Endothelial cell (in vitro differentiated cells): Measurements from ENCODE around the gene SDS. TPM values are rescaled to one million over a fixed set of nuclear protein-coding genes. Genes with fewer than 3 reads are reported as not detected.

Experiments
- DNase-seq: peaks from one replicate; pipeline ENCODE4 v3.0.0; 2021; ENCODE audit warnings: low spot score
- H3K27ac Mint-ChIP-seq: one replicate; pipeline ENCODE4 v1.8.0; 2021; ENCODE audit warnings: mixed read lengths, inconsistent platforms; ENCODE audit not compliant: unreplicated experiment
- H3K27me3 Mint-ChIP-seq: one replicate; pipeline ENCODE4 v1.8.0; 2021; ENCODE audit warnings: mild to moderate bottlenecking, moderate library complexity, mixed read lengths, inconsistent platforms; ENCODE audit not compliant: unreplicated experiment
- H3K36me3 Mint-ChIP-seq: one replicate; pipeline ENCODE4 v1.8.0; 2021; ENCODE audit warnings: mild to moderate bottlenecking, low read depth, mixed read lengths, inconsistent platforms; ENCODE audit not compliant: unreplicated experiment
- H3K4me1 Mint-ChIP-seq: one replicate; pipeline ENCODE4 v1.8.0; 2021; ENCODE audit warnings: mild to moderate bottlenecking, mixed read lengths, inconsistent platforms; ENCODE audit not compliant: unreplicated experiment
- H3K4me3 Mint-ChIP-seq: one replicate; pipeline ENCODE4 v1.8.0; 2021; ENCODE audit warnings: mild to moderate bottlenecking, mixed read lengths, inconsistent platforms; ENCODE audit not compliant: unreplicated experiment
- H3K9me3 Mint-ChIP-seq: one replicate; pipeline ENCODE4 v1.8.0; 2021; ENCODE audit warnings: mixed read lengths, inconsistent platforms; ENCODE audit not compliant: unreplicated experiment
- total RNA-seq: library from RNA; stranded (reverse); fragmentation: NEBNext Ultra II Directional; extraction: Animal tissue kit (Norgen Biotek cat#: 25700); gene quantifications from one replicate; pipeline ENCODE4 v1.2.1, GENCODE V29; 2021; ENCODE audit not compliant: unreplicated experiment
- TF ChIP-seq, protein P1 (sequence below): fragments of 200-600 bp; sonication (generic); IDR thresholded peaks from one replicate; pipeline ENCODE4 v1.5.0; 2021; ENCODE audit warnings: antibody characterized with exemption; ENCODE audit not compliant: unreplicated experiment

Gene SDS
- total RNA-seq, 1 donor from 2014 or later, result not detected

GRCh38 chr12:113391145-113391544 lies 12.5 kb downstream of the SDS start:
- no peak for DNase-seq
- H3K4me1 Mint-ChIP-seq, result no peaks in the 10 kb centered on the region
- TF ChIP-seq, protein P1, sequence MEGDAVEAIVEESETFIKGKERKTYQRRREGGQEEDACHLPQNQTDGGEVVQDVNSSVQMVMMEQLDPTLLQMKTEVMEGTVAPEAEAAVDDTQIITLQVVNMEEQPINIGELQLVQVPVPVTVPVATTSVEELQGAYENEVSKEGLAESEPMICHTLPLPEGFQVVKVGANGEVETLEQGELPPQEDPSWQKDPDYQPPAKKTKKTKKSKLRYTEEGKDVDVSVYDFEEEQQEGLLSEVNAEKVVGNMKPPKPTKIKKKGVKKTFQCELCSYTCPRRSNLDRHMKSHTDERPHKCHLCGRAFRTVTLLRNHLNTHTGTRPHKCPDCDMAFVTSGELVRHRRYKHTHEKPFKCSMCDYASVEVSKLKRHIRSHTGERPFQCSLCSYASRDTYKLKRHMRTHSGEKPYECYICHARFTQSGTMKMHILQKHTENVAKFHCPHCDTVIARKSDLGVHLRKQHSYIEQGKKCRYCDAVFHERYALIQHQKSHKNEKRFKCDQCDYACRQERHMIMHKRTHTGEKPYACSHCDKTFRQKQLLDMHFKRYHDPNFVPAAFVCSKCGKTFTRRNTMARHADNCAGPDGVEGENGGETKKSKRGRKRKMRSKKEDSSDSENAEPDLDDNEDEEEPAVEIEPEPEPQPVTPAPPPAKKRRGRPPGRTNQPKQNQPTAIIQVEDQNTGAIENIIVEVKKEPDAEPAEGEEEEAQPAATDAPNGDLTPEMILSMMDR, result no peak
- no peak overlapping the region for H3K27ac Mint-ChIP-seq
- no peak overlapping the region for H3K4me3 Mint-ChIP-seq
- no peaks in the 10 kb centered on the region for H3K9me3 Mint-ChIP-seq
- peaks cover 3% of the 10 kb centered on the region for H3K27me3 Mint-ChIP-seq
- no peaks in the 10 kb centered on the region for H3K36me3 Mint-ChIP-seq

DNA sequence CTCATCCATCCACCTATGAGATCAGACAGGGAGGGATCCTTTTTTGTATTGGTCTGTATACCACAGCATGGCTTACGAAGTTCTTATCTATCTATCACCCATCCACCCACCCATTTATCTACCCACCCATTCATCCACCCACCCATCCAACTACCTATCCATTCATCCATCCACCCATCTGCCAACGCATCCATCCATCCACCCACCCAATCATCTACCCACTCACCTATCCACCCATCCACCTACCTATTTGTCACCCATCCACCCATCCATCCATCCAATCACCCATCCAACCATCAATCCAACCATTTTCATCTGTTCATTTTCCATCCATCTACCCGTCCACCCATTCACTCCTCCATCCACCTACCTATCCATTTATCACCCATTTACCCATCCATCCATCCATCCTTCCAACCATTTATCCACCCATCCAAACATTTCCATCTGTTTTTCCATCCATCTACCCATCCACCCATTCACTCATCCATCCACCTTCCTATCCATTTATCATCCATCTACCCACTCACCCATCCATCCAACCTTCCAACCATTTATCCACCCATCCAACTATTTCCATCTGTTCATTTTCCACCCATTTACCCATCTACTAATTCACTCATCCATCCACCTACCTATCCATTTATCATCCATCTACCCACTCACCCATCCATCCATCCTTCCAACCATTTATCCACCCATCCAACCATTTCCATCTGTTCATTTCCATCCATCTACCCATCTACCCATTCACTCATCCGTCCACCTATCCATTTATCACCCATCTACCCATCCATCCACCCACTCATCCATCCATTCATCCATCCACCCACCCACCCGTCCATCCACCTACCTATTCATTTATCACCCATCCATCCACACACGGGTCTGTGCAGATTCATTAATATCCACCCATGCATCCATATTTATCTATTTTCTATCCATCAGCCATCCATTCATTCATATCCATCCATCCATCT lies 13.3 kb downstream of the SDS start:
- H3K27ac Mint-ChIP-seq, result no peak overlapping the region
- peaks cover 3% of the 10 kb centered on the region for H3K27me3 Mint-ChIP-seq
- H3K36me3 Mint-ChIP-seq, result peaks cover 2% of the 10 kb centered on the region
- TF ChIP-seq, protein P1, result no peak
- no peak for DNase-seq
- H3K9me3 Mint-ChIP-seq, result no peaks in the 10 kb centered on the region
- H3K4me1 Mint-ChIP-seq, result no peaks in the 10 kb centered on the region
- no peak overlapping the region for H3K4me3 Mint-ChIP-seq

GRCh38 chr12:113388351-113388750 lies 15.3 kb downstream of the SDS start:
- TF ChIP-seq, protein P1, result no peak
- Mint-ChIP-seq H3K27ac (no peak overlapping the region), H3K36me3 (peaks cover 6% of the 10 kb centered on the region), H3K4me1 (no peaks in the 10 kb centered on the region), H3K9me3 (no peaks in the 10 kb centered on the region), H3K27me3 (peaks cover 4% of the 10 kb centered on the region), H3K4me3 (no peak overlapping the region)
- no peak for DNase-seq

DNA sequence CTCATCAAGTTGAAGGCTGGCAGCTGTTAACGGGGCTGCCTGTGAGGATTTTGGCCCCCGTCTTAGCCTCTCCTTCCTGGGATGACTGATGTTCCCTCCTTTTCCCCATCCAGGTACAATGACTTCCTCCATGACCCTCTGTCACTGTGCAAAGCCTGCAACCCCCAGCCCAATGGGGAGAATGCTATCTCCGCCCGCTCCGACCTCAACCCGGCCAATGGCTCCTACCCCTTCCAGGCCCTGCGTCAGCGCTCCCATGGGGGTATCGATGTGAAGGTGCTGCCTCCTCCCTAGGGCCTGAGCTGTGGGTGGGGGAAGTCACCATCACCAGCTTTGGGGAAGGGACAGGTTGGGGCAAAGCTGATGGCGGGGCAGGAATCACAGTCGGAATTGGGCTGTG lies 16.1 kb downstream of the SDS start:
- no peaks in the 10 kb centered on the region for H3K4me1 Mint-ChIP-seq
- no peaks in the 10 kb centered on the region for H3K9me3 Mint-ChIP-seq
- H3K27ac Mint-ChIP-seq, result no peak overlapping the region
- TF ChIP-seq, protein P1, result no peak
- no peak overlapping the region for H3K4me3 Mint-ChIP-seq
- no peak for DNase-seq
- peaks cover 4% of the 10 kb centered on the region for H3K27me3 Mint-ChIP-seq
- H3K36me3 Mint-ChIP-seq, result peaks cover 6% of the 10 kb centered on the region
